Measurements from ENCODE around the gene ZBTB4. TPM values are rescaled to one million over a fixed set of nuclear protein-coding genes. Genes with fewer than 3 reads are reported as not detected.

The ZBTB4 gene
- total RNA-seq, 1 donor from 2014 or later, result 11.8 TPM

DNA sequence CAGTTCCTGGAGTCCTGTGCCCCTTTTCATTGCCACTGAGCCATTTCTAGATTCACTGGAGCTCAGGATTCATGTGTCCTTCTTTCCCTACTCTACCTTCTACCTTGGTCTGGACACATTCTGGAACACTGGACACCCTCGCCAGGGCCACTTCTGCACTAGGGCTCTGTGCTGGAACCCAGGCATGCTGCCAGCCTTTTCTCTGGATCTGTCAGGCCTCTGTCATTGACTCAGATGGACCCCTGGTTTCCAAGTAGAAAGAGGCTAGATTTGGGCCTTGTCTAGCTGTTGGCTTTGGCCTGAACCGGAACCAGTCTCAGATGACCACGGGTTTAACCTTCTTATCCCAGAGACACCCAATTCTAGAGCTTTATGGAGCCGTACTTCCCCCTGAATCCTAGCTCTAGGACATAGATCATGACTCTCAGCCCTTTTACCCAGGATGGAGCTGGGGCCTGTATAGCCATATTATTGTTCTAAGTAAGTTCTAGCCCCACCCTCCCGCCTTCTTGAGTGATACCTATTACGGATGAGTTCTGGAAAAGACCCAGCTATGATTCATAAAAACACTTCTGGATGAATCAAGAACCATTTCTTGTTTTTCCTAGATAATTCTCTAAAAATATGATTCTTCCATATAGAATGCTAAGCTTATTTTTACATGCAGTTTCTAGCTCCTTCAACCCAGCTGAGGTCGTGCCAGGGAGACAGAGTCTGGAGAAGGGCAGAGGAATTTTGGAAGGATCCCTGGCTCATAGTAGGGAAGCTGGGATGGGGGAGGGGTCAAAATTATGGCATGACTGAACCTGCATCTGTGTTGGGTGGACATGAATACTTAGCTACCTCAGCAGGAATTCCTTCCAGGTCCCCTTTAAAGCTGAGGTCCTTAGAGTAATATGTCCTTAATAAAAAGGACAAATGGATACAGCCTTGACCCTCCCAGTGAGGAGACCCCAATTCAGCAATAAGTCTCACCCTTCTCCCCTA is 35.6 kb downstream of the ZBTB4 start:
- no peak for DNase-seq (ENCODE audit: low spot score in 2 of 2)
- no peak for FAIRE-seq

DNA sequence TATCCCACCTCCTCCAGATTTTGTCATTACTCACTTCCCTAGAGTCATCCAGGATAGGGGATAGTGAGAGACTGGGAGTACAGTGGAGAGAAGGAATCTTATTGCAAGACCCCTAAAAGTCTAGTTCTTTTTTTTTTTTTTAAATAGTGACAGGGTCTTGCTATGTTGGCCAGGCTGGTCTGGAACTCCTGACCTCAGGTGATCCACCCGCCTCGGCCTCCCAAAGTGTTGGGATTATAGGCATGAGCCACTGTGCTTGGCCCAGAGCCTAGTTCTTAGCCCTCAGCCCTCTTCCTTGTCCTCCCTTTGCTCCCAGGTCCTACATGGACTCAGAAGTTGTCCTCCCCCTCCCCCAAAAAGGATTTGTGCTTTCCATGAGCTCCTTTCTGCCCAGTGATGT is 37.3 kb downstream of the ZBTB4 start:
- FAIRE-seq, result no peak
- no peak for DNase-seq (ENCODE audit: low spot score in 2 of 2)

DNA sequence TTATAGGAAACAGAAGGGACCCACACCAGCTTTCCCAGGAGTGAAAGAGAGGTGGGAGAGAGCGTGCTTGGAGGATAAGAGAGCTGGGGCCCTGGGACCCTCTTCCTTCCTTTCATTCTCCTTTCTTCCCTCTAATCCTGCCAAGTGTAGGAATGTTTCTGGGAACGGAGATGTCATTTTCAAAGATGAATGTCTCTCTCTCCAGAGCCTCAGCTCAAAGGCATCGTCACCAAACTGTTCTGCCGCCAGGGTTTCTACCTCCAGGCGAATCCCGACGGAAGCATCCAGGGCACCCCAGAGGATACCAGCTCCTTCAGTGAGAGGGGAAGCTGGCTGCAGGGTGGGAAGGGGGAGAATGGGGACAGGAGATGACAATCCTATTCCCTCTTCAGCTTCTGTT is 38.2 kb downstream of the ZBTB4 start:
- FAIRE-seq (no peak), DNase-seq (ENCODE audit: low spot score in 2 of 2) (no peak)

DNA sequence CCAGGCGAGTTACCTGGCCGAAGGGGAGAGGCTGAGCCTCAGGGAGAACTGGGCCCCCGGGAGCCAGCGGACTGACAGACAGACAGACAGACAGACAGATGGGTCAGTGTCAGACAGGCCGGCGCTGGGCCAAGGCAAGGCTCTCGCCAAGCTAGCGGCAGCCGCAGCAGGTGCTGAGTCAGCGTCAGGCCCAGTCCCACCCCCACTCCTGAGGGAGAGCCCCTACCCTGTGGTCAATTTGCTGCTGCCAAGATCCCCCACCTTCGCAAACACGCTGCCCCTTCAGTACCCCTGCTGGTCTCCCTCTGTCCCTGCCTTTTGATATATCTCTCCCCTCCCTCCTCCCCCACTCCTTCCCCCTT is 38.6 kb downstream of the ZBTB4 start:
- DNase-seq (ENCODE audit: low spot score in 2 of 2) (no peak), FAIRE-seq (no peak)

DNA sequence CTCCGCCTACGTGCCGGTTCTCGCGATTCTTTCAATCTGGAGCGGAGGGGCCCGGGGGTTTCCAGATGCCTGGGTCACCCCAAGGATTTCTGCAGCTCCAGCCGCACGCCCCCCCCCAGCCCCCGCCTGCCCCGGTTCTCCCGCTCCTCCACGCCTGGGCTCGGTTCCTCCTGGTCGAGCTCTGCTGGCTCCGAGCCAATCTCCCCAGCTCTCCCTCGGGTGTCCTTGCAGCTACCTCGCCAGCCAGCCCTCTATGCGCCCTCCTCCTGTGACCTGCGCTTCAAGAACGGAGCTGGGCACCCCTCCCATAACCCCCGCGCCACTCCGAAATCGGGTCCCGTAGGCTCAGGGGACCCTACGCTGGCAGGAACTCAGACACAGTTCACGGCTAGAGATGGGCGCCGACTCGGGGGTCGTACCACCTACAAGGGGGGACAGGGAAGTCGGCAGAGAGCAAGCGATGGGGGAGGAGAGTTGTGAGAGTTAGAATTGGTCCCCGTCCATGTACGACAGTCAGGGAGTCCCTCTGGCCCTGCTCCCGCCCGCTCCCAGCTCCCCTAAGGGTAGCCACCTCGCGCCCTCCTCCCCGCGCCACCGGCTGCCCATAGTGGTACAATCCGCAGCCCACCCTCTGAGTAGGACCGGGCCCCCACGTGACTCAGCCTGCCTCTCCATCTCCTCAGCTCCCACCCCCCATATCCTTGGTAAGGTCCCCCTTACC is 39.2 kb downstream of the ZBTB4 start:
- no peak for DNase-seq (ENCODE audit: low spot score in 2 of 2)
- FAIRE-seq, result no peak

DNA sequence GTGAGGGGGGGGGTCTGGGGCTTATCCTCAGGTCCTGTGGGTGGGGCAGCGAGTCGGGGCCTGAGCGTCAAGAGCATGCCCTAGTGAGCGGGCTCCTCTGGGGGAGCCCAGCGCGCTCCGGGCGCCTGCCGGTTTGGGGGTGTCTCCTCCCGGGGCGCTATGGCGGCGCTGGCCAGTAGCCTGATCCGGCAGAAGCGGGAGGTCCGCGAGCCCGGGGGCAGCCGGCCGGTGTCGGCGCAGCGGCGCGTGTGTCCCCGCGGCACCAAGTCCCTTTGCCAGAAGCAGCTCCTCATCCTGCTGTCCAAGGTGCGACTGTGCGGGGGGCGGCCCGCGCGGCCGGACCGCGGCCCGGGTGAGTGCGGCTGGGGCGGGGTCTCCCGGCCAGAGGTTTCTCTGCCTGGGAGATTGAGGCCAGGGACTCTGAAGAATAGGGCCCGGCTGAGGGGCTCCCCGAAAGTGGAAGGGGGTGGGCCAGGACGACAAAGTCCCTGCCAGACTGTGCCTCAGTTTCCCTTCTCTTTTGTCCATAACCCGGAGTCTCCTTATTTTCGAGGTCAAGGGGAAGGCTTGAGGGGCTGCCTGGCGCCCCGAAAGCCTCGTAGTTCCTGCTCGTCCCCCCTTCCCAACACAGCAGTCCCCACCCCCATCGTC is 39.8 kb downstream of the ZBTB4 start, which contains the start of gene FGF11:
Gene FGF11 (plus strand): TSS at position 51 of the 651 bp plus-strand sequence. CDS start 109 bp downstream, at position 160.
- no peak for DNase-seq (ENCODE audit: low spot score in 2 of 2)
- FAIRE-seq, result no peak

DNA sequence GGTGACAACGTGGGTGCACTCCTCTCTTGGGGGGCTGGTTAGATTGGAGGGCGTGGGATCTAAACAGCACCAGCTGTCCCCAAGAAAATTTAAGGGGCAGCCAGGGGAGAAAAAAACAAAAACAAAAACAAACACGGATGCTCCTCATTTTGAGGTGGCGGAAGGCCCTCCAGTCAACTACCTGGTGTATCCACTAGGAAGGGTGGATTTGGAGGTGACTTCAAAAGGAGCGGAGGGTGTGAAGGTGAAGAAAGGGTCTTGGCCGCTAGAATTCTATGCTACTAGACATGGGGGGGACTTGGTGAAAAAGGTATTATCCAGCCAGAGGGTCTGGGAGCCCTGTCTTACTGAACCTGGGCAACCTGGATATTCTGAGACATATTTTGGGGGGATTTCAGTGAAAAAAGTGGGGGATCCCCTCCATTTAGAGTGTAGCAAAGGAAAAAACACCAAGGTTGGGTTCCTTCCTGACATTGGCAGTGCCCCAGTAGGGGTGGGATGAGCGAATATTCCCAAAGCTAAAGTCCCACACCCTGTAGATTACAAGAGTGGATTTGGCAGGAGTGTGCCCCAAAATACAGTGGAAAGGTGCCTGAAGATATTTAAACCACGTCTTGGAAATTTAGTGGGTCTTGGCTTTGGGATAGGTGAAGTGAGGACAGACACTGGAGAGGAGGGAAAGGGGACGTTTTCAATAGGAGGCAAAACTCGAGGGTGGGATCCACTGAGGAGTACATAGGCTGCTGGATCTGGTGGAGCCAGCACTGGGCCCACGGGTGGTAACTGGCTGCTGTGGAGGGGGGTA is 40.6 kb downstream of the ZBTB4 start:
- FAIRE-seq (no peak), DNase-seq (ENCODE audit: low spot score in 2 of 2) (no peak)

DNA sequence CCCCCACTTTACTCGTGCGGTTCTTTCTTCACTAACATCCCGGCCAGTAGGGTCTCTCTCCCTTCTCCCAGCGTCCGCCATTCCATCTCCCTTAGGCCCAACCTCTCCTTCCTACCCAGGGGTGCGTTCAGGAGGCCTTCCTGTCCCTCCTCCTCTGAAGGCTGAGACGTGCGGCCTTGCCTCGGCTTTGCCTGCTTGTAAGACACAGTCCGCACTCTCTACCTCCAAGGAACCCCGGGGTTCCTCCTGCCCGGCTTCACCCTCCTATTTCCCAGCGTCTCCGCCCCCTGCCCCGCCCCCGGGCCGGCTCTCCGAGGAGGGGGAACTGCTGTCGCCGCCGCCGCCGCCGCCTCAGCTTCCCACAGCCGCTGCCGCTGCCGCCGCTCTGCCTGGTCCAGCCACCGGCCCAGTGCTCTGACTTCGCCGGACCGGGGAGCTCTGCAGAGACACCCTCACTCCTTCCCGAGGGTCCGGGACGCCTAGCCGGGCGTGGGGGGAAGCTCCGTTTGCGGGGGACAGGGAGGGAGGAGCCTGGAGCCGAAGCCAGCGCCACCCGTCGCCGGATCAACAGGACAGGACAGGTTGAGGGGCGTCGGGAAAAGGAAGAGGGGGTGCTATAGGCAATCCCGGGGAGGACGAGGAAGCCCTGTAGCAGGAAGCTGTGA is 41.3 kb downstream of the ZBTB4 start:
- no peak for FAIRE-seq
- DNase-seq (ENCODE audit: low spot score in 2 of 2), result peak; percentile 59 to 63

DNA sequence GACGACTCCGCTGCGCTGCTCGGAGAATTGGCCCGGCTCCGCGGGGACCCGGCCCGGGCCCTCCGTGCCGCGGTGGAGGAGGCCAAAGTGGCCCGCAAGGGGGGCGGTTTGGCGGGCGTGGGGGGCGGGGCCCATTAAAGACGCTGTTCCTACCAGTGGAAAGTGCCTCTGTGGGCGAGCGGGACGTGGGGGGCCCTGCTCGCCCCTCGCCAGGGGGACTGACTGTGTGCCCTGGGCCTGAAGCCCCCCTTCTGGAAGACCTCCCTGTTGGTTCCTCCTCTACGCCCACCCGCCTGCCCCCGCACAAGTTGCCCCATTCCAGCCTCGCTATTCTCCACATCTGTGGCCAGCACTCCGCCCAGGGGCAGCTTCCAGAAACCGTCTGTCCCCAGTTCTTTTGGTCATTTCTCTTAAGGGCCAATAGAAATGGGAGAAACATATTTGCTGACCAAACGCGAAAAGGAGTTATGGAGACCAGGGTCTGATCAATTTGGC is 42.0 kb downstream of the ZBTB4 start:
- no peak for DNase-seq (ENCODE audit: low spot score in 2 of 2)

DNA sequence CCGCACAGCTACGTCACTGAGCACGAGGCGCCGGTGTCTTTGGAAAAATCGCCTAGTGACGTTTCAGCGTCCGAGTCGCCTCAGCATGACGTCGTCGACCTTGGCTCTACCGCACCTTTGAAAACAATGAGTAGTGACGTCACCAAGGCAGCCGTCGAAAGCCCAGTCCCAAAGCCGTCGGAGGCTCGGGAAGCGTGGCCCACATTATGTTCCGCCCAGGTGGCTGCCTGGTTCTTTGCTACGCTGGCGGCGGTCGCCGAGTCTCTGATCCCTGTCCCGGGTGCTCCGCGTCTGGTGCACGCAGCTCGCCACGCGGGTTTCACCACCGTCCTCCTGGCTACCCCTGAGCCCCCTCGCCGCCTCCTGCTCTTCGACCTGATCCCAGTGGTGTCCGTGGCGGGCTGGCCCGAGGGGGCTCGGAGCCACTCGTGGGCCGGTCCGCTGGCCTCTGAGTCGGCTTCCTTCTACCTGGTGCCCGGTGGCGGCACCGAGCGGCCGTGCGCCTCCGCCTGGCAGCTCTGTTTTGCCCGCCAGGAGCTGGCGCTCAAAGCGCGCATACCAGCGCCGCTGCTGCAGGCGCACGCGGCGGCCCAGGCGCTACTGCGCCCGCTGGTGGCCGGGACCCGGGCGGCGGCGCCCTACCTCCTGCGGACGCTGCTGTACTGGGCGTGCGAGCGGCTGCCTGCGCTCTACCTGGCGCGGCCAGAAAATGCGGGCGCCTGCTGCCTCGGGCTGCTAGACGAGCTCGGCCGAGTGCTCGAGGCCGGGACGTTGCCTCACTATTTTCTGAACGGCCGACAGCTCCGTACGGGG is 42.7 kb downstream of the ZBTB4 start:
- FAIRE-seq (no peak), DNase-seq (ENCODE audit: low spot score in 2 of 2) (peak; percentile 87 to 88)

More for the DNA sequence above, 42.0 kb downstream of the ZBTB4 start:
- FAIRE-seq, result no peak

DNA sequence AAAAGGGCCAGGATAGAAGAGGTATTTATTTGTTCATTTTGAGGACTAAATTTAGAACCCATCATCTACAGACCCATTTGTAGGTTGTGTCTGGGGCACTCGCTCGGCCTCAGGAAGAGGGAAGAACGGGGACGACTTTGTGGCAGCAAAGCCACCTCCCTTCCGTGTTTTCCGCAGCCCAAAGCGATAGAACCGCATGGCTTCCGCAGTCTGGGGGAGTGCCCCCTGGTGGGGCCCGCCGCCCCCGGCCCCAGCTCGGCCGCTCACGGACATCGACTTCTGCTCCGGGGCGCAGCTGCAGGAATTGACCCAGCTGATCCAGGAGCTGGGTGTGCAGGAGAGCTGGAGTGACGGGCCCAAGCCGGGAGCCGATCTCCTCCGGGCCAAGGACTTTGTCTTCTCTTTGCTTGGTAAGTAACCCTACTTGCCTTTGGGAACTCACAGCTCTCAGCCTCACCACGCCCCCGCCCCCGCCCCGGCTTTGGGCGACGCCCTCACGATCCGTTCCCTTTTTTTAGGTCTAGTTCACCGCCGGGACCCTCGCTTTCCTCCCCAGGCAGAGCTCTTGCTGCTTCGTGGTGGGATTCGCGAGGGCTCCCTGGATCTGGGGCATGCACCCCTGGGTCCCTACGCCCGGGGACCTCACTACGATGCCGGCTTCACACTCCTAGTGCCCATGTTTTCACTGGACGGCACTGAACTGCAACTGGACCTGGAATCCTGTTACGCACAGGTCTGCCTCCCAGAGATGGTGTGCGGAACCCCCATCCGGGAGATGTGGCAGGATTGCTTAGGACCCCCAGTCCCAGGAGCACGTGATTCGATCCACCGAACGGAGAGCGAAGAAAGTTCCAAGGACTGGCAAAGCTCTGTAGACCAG is 43.5 kb downstream of the ZBTB4 start:
- DNase-seq (ENCODE audit: low spot score in 2 of 2) (no peak), FAIRE-seq (no peak)

DNA sequence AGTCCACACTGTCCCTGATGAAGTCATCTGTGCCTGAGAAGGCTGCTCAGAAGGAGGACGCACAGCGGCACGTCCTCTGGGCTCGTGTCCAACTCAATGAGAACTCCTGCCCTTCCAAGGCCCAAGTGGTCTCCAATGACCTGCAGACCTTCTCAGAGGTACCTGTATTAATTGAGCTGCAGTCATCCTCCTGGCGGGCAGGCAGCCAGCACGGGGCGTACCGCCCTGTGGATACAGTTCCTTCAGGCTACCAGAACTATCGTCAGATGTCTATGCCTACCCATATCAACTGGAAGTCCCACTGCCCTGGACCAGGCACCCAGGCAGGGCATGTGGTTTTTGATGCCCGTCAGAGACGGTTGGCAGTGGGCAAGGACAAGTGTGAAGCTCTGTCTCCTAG is 47.1 kb downstream of the ZBTB4 start:
- DNase-seq (ENCODE audit: low spot score in 2 of 2) (no peak), FAIRE-seq (no peak)

DNA sequence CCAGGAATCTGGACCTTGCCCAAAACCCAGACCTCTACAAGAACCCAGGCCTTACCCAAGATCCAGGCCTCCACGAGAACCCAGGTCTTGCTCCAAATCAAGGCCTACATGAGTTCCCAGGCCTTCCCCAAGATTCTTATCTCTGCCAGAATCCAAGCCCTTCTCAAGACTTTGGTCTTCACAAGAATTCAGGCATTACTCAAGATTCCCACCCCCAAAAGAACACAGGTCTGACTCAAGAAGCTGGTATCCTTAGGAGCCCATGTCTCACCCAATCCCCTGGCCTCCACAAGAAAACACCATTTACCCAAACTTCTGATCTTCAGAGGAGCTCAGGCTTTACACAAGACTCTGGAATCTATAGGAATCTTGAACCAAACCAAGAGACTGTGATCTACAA is 48.2 kb downstream of the ZBTB4 start:
- FAIRE-seq (no peak), DNase-seq (ENCODE audit: low spot score in 2 of 2) (no peak)

DNA sequence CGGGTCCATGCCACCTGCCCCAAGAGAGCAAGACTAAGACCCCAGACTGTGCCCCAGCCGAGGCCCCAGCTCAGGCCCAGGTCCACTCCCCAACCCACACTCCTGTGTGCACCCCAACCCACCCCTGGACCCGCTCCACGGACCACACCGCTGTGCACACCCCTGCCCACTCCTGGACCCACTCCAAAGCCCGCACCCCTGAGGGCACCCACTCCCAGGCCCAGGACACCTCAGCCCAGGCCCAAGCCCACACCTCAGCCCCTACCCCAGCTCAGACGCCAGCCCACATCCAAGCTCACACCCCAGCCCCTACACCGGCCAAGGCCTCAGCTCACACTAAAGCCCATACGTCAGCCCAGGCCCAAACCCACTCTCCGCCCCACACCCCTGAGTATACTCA is 49.7 kb downstream of the ZBTB4 start:
- DNase-seq (ENCODE audit: low spot score in 2 of 2) (no peak), FAIRE-seq (no peak)

DNA sequence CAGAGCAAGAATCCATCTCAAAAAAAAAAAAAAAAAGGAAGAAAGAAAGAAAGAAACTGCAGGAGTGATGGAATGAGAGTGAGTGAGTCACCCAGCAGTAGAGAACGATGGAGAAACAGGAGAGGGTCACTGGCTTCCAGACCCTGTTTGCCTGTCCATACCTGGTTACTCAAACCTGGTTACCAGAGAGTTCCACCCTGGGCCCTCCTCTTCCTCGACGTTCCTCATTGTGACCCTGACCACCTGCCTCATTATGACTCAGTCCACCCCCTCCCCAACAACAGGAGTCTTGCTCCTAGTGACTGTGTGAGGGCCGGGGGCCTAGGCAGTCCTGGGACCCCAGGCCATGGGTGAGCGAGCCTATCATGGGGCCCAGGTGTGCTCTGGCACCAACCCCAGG is 50.9 kb downstream of the ZBTB4 start, which contains the start of gene SPEM3:
Gene SPEM3 (plus strand): TSS at position 301 of the 400 bp plus-strand sequence. CDS start 46 bp downstream, at position 347.
- FAIRE-seq (no peak), DNase-seq (ENCODE audit: low spot score in 2 of 2) (no peak)

DNA sequence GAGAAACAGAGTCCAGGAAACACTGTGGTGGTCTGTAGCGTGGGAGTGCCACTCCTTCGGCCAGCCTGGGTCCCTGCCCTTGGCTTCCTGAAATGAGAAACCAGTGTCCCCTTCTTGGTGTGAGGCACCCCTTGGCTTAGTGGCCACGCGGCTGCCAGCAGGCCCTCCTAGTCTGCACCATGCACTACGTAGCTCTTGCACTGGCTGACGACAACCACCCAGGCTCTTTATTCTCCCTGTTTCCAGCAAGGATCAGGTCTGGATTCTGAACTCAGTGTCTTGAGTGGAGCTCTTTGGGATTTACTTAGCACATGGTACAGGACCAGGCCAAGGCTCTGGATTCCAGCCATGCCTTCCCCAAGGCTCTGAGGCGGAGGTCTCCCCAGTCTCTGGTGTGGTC is 51.9 kb downstream of the ZBTB4 start:
- no peak for FAIRE-seq
- DNase-seq (ENCODE audit: low spot score in 2 of 2), result no peak

DNA sequence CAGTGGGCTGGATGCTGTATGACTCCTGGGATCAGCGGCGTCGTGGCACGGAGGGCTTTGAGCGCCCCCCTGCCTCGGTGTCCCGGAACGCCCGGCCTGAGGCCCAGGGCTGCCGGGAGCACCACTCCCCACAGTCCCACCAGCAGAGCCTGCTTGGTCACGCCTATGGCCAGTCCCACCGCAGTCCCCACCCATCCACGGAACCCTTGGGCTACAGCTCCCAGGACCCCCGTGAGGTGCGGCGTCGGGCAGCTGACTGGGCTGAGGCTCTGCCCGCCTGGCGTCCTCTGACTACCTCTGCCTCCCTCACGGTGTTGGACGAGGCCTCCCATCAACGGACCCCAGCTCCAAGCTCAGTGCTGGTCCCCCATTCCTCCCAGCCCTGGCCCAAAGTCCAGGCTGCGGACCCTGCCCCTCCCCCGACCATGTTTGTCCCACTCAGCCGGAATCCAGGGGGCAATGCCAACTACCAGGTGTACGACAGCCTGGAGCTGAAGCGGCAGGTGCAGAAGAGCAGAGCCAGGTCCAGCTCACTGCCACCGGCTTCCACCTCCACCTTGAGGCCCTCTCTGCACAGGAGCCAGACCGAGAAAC is 52.4 kb downstream of the ZBTB4 start:
- FAIRE-seq (no peak), DNase-seq (ENCODE audit: low spot score in 2 of 2) (no peak)

All from frontal cortex (tissue), 4 donors.